Activated naive CD8-positive, alpha-beta T cell treated with anti-CD3 and anti-CD28 coated beads, Interleukin-2, amount 10 ng/mL, durations not matched to agents 7 days and 5 days (primary cell): Measurements from ENCODE around the gene RBM27. TPM values are rescaled to one million over a fixed set of nuclear protein-coding genes. Genes with fewer than 3 reads are reported as not detected.
"Not testable (repeated sequence)": the region's sequence is repeated elsewhere in the genome, so short reads cannot be mapped to it uniquely, and the experiment has no call there.

Source experiments
- ATAC-seq: fragments of 150-1000 bp; cut with Tn5 transposase; one replicate; pipeline ENCODE4 v1.10.0; 2021; ENCODE audit warnings: low read depth, moderate library complexity
- POLR2A ChIA-PET: fragments of 350-600 bp; sonication (Branson Sonifier 250); formaldehyde crosslinking; loops from one replicate; lab custom pipeline; 2021; ENCODE audit warnings: antibody characterized with exemption; lab: Charles Lee
- DNase-seq: peaks from one replicate; pipeline ENCODE4 v3.0.0; 2021
- H3K27ac Mint-ChIP-seq: one replicate; pipeline ENCODE4 v1.8.0; 2022; ENCODE audit warnings: mild to moderate bottlenecking, mixed read lengths
- H3K27me3 Mint-ChIP-seq: one replicate; pipeline ENCODE4 v1.8.0; 2022; ENCODE audit warnings: mild to moderate bottlenecking, moderate library complexity, mixed read lengths
- H3K36me3 Mint-ChIP-seq: one replicate; pipeline ENCODE4 v1.8.0; 2021; ENCODE audit warnings: mild to moderate bottlenecking, mixed read lengths
- H3K4me1 Mint-ChIP-seq: one replicate; pipeline ENCODE4 v1.8.0; 2021; ENCODE audit warnings: mixed read lengths
- H3K4me3 Mint-ChIP-seq: one replicate; pipeline ENCODE4 v1.8.0; 2022; ENCODE audit warnings: mild to moderate bottlenecking, moderate library complexity, mixed read lengths
- H3K9me3 Mint-ChIP-seq: one replicate; pipeline ENCODE4 v1.8.0; 2021; ENCODE audit warnings: mixed read lengths
- total RNA-seq, 2 experiments: library from RNA; stranded (reverse); gene quantifications; one replicate each; pipeline ENCODE4 v1.2.3, GENCODE V29; 2021

The RBM27 gene
- 10 to 100 TPM; 19.3 to 21.5 TPM for total RNA-seq

GRCh38 chr5:146203011-146203871, at the start of gene RBM27:
Gene RBM27 (plus strand): TSS chr5:146203605. CDS start chr5:146203766, 161 bp downstream.
- Mint-ChIP-seq H3K9me3 (no peaks in the 10 kb centered on the region), H3K4me1 (peaks cover 5% of the 10 kb centered on the region), H3K36me3 (no peaks in the 10 kb centered on the region), H3K27ac (no peak within 1 kb of the TSS), H3K27me3 (no peaks in the 10 kb centered on the region), H3K4me3 (no peak within 1 kb of the TSS)
- peak; percentile 100 for ATAC-seq
- POLR2A ChIA-PET, result interaction anchor here (1.1 to 1.3 kb wide), 4 partner anchors 10 to 29 kb away, joined by 3 to 8 read pairs (median 6); partner anchors contain the start of gene LARS1
- DNase-seq, result peak; percentile 98

GRCh38 chr5:146158255-146158654, 45.1 kb upstream of the RBM27 start:
- POLR2A ChIA-PET, result no interaction called here
- DNase-seq (no peak), ATAC-seq (no peak)
- peaks cover 41% of the 10 kb centered on the region for H3K36me3 Mint-ChIP-seq
- no peaks in the 10 kb centered on the region for H3K9me3 Mint-ChIP-seq
- H3K4me3 Mint-ChIP-seq, result no peak overlapping the region
- peaks cover 1% of the 10 kb centered on the region for H3K4me1 Mint-ChIP-seq
- H3K27ac Mint-ChIP-seq, result no peak overlapping the region
- no peaks in the 10 kb centered on the region for H3K27me3 Mint-ChIP-seq

GRCh38 chr5:146164382-146164781, 39.0 kb upstream of the RBM27 start:
- Mint-ChIP-seq H3K9me3 (no peaks in the 10 kb centered on the region), H3K4me3 (no peak overlapping the region), H3K4me1 (peaks cover 3% of the 10 kb centered on the region), H3K36me3 (peaks cover 44% of the 10 kb centered on the region), H3K27me3 (no peaks in the 10 kb centered on the region), H3K27ac (no peak overlapping the region)
- POLR2A ChIA-PET, result no interaction called here
- DNase-seq, result no peak
- no peak for ATAC-seq

GRCh38 chr5:146165460-146165859, 37.9 kb upstream of the RBM27 start:
- ATAC-seq (no peak), DNase-seq (no peak)
- Mint-ChIP-seq H3K4me3 (no peak overlapping the region), H3K9me3 (no peaks in the 10 kb centered on the region), H3K27ac (no peak overlapping the region), H3K36me3 (peaks cover 48% of the 10 kb centered on the region), H3K27me3 (no peaks in the 10 kb centered on the region), H3K4me1 (peaks cover 3% of the 10 kb centered on the region)
- POLR2A ChIA-PET, result interaction anchor here (0.5 kb wide), 1 partner anchor 130 kb away, joined by 3 read pairs; no protein-coding TSS in a partner anchor

GRCh38 chr5:146165903-146166302, 37.5 kb upstream of the RBM27 start:
- no peak for DNase-seq
- ATAC-seq, result no peak
- H3K4me3 Mint-ChIP-seq, result no peak overlapping the region
- no peaks in the 10 kb centered on the region for H3K27me3 Mint-ChIP-seq
- H3K9me3 Mint-ChIP-seq, result no peaks in the 10 kb centered on the region
- H3K4me1 Mint-ChIP-seq, result peaks cover 3% of the 10 kb centered on the region
- POLR2A ChIA-PET, result interaction anchor here (0.5 kb wide), 1 partner anchor 130 kb away, joined by 3 read pairs; no protein-coding TSS in a partner anchor
- peaks cover 51% of the 10 kb centered on the region for H3K36me3 Mint-ChIP-seq
- no peak overlapping the region for H3K27ac Mint-ChIP-seq

- Mint-ChIP-seq H3K27me3 (no peaks in the 10 kb centered on the region), H3K4me1 (peaks cover 9% of the 10 kb centered on the region), H3K27ac (no peak overlapping the region), H3K9me3 (no peaks in the 10 kb centered on the region), H3K4me3 (no peak overlapping the region), H3K36me3 (peaks cover 38% of the 10 kb centered on the region)
- POLR2A ChIA-PET, result no interaction called here
- DNase-seq, result no peak
- ATAC-seq, result no peak
Measured at GRCh38 chr5:146169076-146169475, 34.3 kb upstream of the RBM27 start.

- DNase-seq, H3K4me3 Mint-ChIP-seq, H3K27me3 Mint-ChIP-seq, H3K9me3 Mint-ChIP-seq, H3K27ac Mint-ChIP-seq, ATAC-seq: not testable (repeated sequence)
- peaks cover 23% of the 10 kb centered on the region for H3K36me3 Mint-ChIP-seq
- peaks cover 11% of the 10 kb centered on the region for H3K4me1 Mint-ChIP-seq
- POLR2A ChIA-PET, result interaction anchor here (1.5 kb wide), 1 partner anchor 10 kb away, joined by 4 read pairs; the partner anchor contains the start of gene LARS1
Measured at GRCh38 chr5:146173049-146173448, 30.4 kb upstream of the RBM27 start.

GRCh38 chr5:146173597-146173996, 29.8 kb upstream of the RBM27 start:
- Mint-ChIP-seq H3K27ac (peak overlapping the region; percentile 52), H3K27me3 (no peaks in the 10 kb centered on the region), H3K4me3 (peak overlapping the region; percentile 41), H3K9me3 (no peaks in the 10 kb centered on the region), H3K4me1 (peaks cover 12% of the 10 kb centered on the region), H3K36me3 (peaks cover 22% of the 10 kb centered on the region)
- POLR2A ChIA-PET, result interaction anchor here (1.4 kb wide), 1 partner anchor 30 kb away, joined by 5 read pairs; the partner anchor contains the start of gene RBM27
- DNase-seq, result no peak
- no peak for ATAC-seq

GRCh38 chr5:146176805-146177204, 26.6 kb upstream of the RBM27 start:
- peaks cover 16% of the 10 kb centered on the region for H3K36me3 Mint-ChIP-seq
- H3K9me3 Mint-ChIP-seq, result no peaks in the 10 kb centered on the region
- DNase-seq, result no peak
- no peak overlapping the region for H3K4me3 Mint-ChIP-seq
- peaks cover 25% of the 10 kb centered on the region for H3K4me1 Mint-ChIP-seq
- ATAC-seq, result no peak
- no peak overlapping the region for H3K27ac Mint-ChIP-seq
- POLR2A ChIA-PET, result no interaction called here
- H3K27me3 Mint-ChIP-seq, result no peaks in the 10 kb centered on the region

- Mint-ChIP-seq H3K4me3 (peak overlapping the region; percentile 3), H3K27ac (no peak overlapping the region), H3K9me3 (no peaks in the 10 kb centered on the region), H3K36me3 (peaks cover 10% of the 10 kb centered on the region), H3K27me3 (no peaks in the 10 kb centered on the region), H3K4me1 (peaks cover 19% of the 10 kb centered on the region)
- POLR2A ChIA-PET, result no interaction called here
- DNase-seq, result no peak
- no peak for ATAC-seq
Measured at GRCh38 chr5:146179696-146180095, 23.7 kb upstream of the RBM27 start.

GRCh38 chr5:146183403-146183802, 20.0 kb upstream of the RBM27 start:
- not testable (repeated sequence) for ATAC-seq, H3K27me3 Mint-ChIP-seq, H3K36me3 Mint-ChIP-seq, H3K9me3 Mint-ChIP-seq, DNase-seq
- Mint-ChIP-seq H3K27ac (peak overlapping the region; percentile 98), H3K4me3 (peak overlapping the region; percentile 97), H3K4me1 (peaks cover 21% of the 10 kb centered on the region)
- POLR2A ChIA-PET, result interaction anchor here (0.6 to 1.7 kb wide), 6 partner anchors 9 to 210 kb away, joined by 3 to 7 read pairs (median 4); partner anchors contain the start of gene RBM27

- Mint-ChIP-seq H3K36me3 (peaks cover 3% of the 10 kb centered on the region), H3K4me3 (no peak overlapping the region), H3K9me3 (no peaks in the 10 kb centered on the region), H3K27ac (no peak overlapping the region), H3K27me3 (peaks cover 8% of the 10 kb centered on the region), H3K4me1 (peaks cover 14% of the 10 kb centered on the region)
- no peak for ATAC-seq
- DNase-seq, result no peak
- POLR2A ChIA-PET, result no interaction called here
Measured at GRCh38 chr5:146185161-146185560, 18.2 kb upstream of the RBM27 start.

GRCh38 chr5:146188358-146188757, 15.0 kb upstream of the RBM27 start:
- POLR2A ChIA-PET, result no interaction called here
- H3K4me1 Mint-ChIP-seq, result peaks cover 7% of the 10 kb centered on the region

More at GRCh38 chr5:146188358-146188757, 15.0 kb upstream of the RBM27 start:
- Mint-ChIP-seq H3K36me3 (no peaks in the 10 kb centered on the region), H3K27me3 (peaks cover 12% of the 10 kb centered on the region), H3K9me3 (no peaks in the 10 kb centered on the region), H3K27ac (no peak overlapping the region), H3K4me3 (no peak overlapping the region)
- DNase-seq (no peak), ATAC-seq (no peak)
